Measurements from ENCODE around the gene ELMO1.

The ELMO1 gene

DNA sequence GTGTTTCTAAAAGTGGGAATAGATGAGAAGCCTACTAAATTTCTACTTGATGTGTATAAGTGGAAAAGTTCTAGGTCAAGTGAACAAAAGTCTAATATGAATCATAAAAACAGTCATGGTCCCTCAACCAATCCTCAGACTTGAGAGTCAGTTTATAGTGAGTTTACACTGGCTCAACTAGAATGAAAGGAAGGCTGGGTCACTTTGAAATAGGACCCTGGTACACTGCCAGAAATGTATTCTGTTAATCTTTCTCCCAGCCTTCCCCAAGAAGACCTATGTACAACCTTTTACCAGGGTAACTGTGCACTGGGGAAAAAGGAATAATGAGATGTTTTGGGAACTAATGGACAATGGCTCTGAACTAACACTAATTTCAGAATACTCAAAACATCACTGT, 17.3 kb downstream of the ELMO1 start:
- Histone ChIP-seq H3K9me3 (ENCODE audit: severe bottlenecking) (no peaks in the 10 kb centered on the region), H3K27me3 (ENCODE audit: insufficient read depth, low read depth, severe bottlenecking) (no peaks in the 10 kb centered on the region), H3K4me3 (ENCODE audit: low read depth, low read length) (no peak overlapping the region), H3K27ac (no peak overlapping the region), H3K36me3 (no peaks in the 10 kb centered on the region)
- TF ChIP-seq, protein P1, sequence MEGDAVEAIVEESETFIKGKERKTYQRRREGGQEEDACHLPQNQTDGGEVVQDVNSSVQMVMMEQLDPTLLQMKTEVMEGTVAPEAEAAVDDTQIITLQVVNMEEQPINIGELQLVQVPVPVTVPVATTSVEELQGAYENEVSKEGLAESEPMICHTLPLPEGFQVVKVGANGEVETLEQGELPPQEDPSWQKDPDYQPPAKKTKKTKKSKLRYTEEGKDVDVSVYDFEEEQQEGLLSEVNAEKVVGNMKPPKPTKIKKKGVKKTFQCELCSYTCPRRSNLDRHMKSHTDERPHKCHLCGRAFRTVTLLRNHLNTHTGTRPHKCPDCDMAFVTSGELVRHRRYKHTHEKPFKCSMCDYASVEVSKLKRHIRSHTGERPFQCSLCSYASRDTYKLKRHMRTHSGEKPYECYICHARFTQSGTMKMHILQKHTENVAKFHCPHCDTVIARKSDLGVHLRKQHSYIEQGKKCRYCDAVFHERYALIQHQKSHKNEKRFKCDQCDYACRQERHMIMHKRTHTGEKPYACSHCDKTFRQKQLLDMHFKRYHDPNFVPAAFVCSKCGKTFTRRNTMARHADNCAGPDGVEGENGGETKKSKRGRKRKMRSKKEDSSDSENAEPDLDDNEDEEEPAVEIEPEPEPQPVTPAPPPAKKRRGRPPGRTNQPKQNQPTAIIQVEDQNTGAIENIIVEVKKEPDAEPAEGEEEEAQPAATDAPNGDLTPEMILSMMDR (IDR thresholded peaks at IDR 0.05; ENCODE audit: low read depth, low read length), result no peak
- DNase-seq, result no peak

GRCh38 chr7:37430640-37431039, 18.0 kb downstream of the ELMO1 start:
- no peaks in the 10 kb centered on the region for H3K27me3 ChIP-seq (ENCODE audit: insufficient read depth, low read depth, severe bottlenecking)
- DNase-seq, result no peak
- no peaks in the 10 kb centered on the region for H3K9me3 ChIP-seq (ENCODE audit: severe bottlenecking)
- H3K27ac ChIP-seq, result no peak overlapping the region
- H3K4me3 ChIP-seq (ENCODE audit: low read depth, low read length), result no peak overlapping the region
- TF ChIP-seq, protein P1 (IDR thresholded peaks at IDR 0.05; ENCODE audit: low read depth, low read length), result no peak
- no peaks in the 10 kb centered on the region for H3K36me3 ChIP-seq

- Histone ChIP-seq H3K9me3 (ENCODE audit: severe bottlenecking) (no peaks in the 10 kb centered on the region), H3K4me3 (ENCODE audit: low read depth, low read length) (no peak overlapping the region), H3K27me3 (ENCODE audit: insufficient read depth, low read depth, severe bottlenecking) (no peaks in the 10 kb centered on the region), H3K27ac (no peak overlapping the region), H3K36me3 (no peaks in the 10 kb centered on the region)
- TF ChIP-seq, protein P1 (IDR thresholded peaks at IDR 0.05; ENCODE audit: low read depth, low read length), result no peak
- no peak for DNase-seq
Observed at GRCh38 chr7:37430171-37430570, 18.5 kb downstream of the ELMO1 start.

- Histone ChIP-seq H3K4me3 (ENCODE audit: low read depth, low read length) (no peak overlapping the region), H3K27me3 (ENCODE audit: insufficient read depth, low read depth, severe bottlenecking) (no peaks in the 10 kb centered on the region), H3K27ac (no peak overlapping the region), H3K36me3 (no peaks in the 10 kb centered on the region), H3K9me3 (ENCODE audit: severe bottlenecking) (no peaks in the 10 kb centered on the region)
- TF ChIP-seq, protein P1 (IDR thresholded peaks at IDR 0.05; ENCODE audit: low read depth, low read length), result no peak
- DNase-seq, result peak; percentile 10
Observed at GRCh38 chr7:37429435-37429791, 19.3 kb downstream of the ELMO1 start.

GRCh38 chr7:37428681-37429434, 19.8 kb downstream of the ELMO1 start:
- DNase-seq, result no peak
- Histone ChIP-seq H3K9me3 (ENCODE audit: severe bottlenecking) (no peaks in the 10 kb centered on the region), H3K27ac (no peak overlapping the region), H3K4me3 (ENCODE audit: low read depth, low read length) (no peak overlapping the region), H3K27me3 (ENCODE audit: insufficient read depth, low read depth, severe bottlenecking) (no peaks in the 10 kb centered on the region), H3K36me3 (no peaks in the 10 kb centered on the region)
- TF ChIP-seq, protein P1 (IDR thresholded peaks at IDR 0.05; ENCODE audit: low read depth, low read length), result no peak

Data from WERI-Rb-1 (cell line).